Measurements from ENCODE around the gene REX1BD.

The REX1BD gene

GRCh38 chr19:18634612-18635297, 46.2 kb downstream of the REX1BD start:
- Histone ChIP-seq H3F3A (ENCODE audit: low read depth) (no peaks in the 10 kb centered on the region), H3K79me2 (ENCODE audit: insufficient read depth, low read length) (peaks cover 16% of the 10 kb centered on the region; the same call in 1 of the 2 replicates), H4K20me1 (ENCODE audit: insufficient read depth, low read length, poor library complexity, severe bottlenecking) (peaks cover 5% of the 10 kb centered on the region), H3K9me3 (ENCODE audit: insufficient read depth, low read depth, low read length) (no peaks in the 10 kb centered on the region), H3K9ac (ENCODE audit: low read depth, low read length, poor library complexity, severe bottlenecking) (no peak overlapping the region), H3K4me1 (ENCODE audit: insufficient read depth, low read length, poor library complexity, severe bottlenecking) (peaks cover 9% of the 10 kb centered on the region), H2AFZ (ENCODE audit: low read length) (no peak overlapping the region), H3K36me3 (ENCODE audit: insufficient read depth, low read length) (no peaks in the 10 kb centered on the region), H3K27me3 (ENCODE audit: insufficient read depth, low read length, poor library complexity, severe bottlenecking) (no peaks in the 10 kb centered on the region), H3K9me2 (replicated peaks; ENCODE audit: low read depth, low read length) (no peaks in the 10 kb centered on the region), H3K4me2 (ENCODE audit: low read depth, low read length, poor library complexity, severe bottlenecking) (no peak overlapping the region), H3K4me3 (ENCODE audit: low read length, poor library complexity, severe bottlenecking) (no peak overlapping the region)
- TF ChIP-seq CTCF (conservative IDR thresholded peaks at IDR 0.05; ENCODE audit: low read length) (no peak), EZH2phosphoT487 (IDR thresholded peaks at IDR 0.05; ENCODE audit: borderline replicate concordance) (no peak)

GRCh38 chr19:18635831-18636182, 47.2 kb downstream of the REX1BD start:
- no peak overlapping the region for H2AFZ ChIP-seq (ENCODE audit: low read length)
- peak overlapping the region; percentile 22 for H3K4me3 ChIP-seq (ENCODE audit: low read length, poor library complexity, severe bottlenecking)
- H3K36me3 ChIP-seq (ENCODE audit: insufficient read depth, low read length): no peaks in the 10 kb centered on the region
- TF ChIP-seq EZH2phosphoT487 (IDR thresholded peaks at IDR 0.05; ENCODE audit: borderline replicate concordance) (no peak), CTCF (conservative IDR thresholded peaks at IDR 0.05; ENCODE audit: low read length) (no peak)
- H3K4me2 ChIP-seq (ENCODE audit: low read depth, low read length, poor library complexity, severe bottlenecking): peak overlapping the region; percentile 26
- H3K9me2 ChIP-seq (replicated peaks; ENCODE audit: low read depth, low read length): no peaks in the 10 kb centered on the region
- peaks cover 16% of the 10 kb centered on the region; the same call in 1 of the 2 replicates for H3K79me2 ChIP-seq (ENCODE audit: insufficient read depth, low read length)
- peaks cover 5% of the 10 kb centered on the region for H4K20me1 ChIP-seq (ENCODE audit: insufficient read depth, low read length, poor library complexity, severe bottlenecking)
- no peaks in the 10 kb centered on the region for H3K9me3 ChIP-seq (ENCODE audit: insufficient read depth, low read depth, low read length)
- H3K4me1 ChIP-seq (ENCODE audit: insufficient read depth, low read length, poor library complexity, severe bottlenecking): peaks cover 11% of the 10 kb centered on the region
- H3F3A ChIP-seq (ENCODE audit: low read depth): no peaks in the 10 kb centered on the region
- H3K27me3 ChIP-seq (ENCODE audit: insufficient read depth, low read length, poor library complexity, severe bottlenecking): no peaks in the 10 kb centered on the region
- H3K9ac ChIP-seq (ENCODE audit: low read depth, low read length, poor library complexity, severe bottlenecking): no peak overlapping the region

GRCh38 chr19:18636183-18636968, 47.8 kb downstream of the REX1BD start:
- H3K4me2 ChIP-seq (ENCODE audit: low read depth, low read length, poor library complexity, severe bottlenecking): peak overlapping the region; percentile 91
- peak overlapping the region; percentile 90 for H2AFZ ChIP-seq (ENCODE audit: low read length)
- H3K79me2 ChIP-seq (ENCODE audit: insufficient read depth, low read length): peaks cover 16% of the 10 kb centered on the region; the same call in 1 of the 2 replicates
- no peaks in the 10 kb centered on the region for H3K9me3 ChIP-seq (ENCODE audit: insufficient read depth, low read depth, low read length)
- H3K36me3 ChIP-seq (ENCODE audit: insufficient read depth, low read length): no peaks in the 10 kb centered on the region
- H3K4me3 ChIP-seq (ENCODE audit: low read length, poor library complexity, severe bottlenecking): peak overlapping the region; percentile 95
- H3K4me1 ChIP-seq (ENCODE audit: insufficient read depth, low read length, poor library complexity, severe bottlenecking): peaks cover 11% of the 10 kb centered on the region
- H3K27me3 ChIP-seq (ENCODE audit: insufficient read depth, low read length, poor library complexity, severe bottlenecking): no peaks in the 10 kb centered on the region
- H3F3A ChIP-seq (ENCODE audit: low read depth): no peaks in the 10 kb centered on the region
- H3K9me2 ChIP-seq (replicated peaks; ENCODE audit: low read depth, low read length): no peaks in the 10 kb centered on the region
- peak overlapping the region; percentile 91 for H3K9ac ChIP-seq (ENCODE audit: low read depth, low read length, poor library complexity, severe bottlenecking)
- TF ChIP-seq EZH2phosphoT487 (IDR thresholded peaks at IDR 0.05; ENCODE audit: borderline replicate concordance): no peak
- no peak for TF ChIP-seq CTCF (conservative IDR thresholded peaks at IDR 0.05; ENCODE audit: low read length)
- peaks cover 5% of the 10 kb centered on the region for H4K20me1 ChIP-seq (ENCODE audit: insufficient read depth, low read length, poor library complexity, severe bottlenecking)
